SJSA1 (cell line): Measurements from ENCODE around the gene PSMA8. TPM values are rescaled to one million over a fixed set of nuclear protein-coding genes. Genes with fewer than 3 reads are reported as not detected.
"Not testable (repeated sequence)": the region's sequence is repeated elsewhere in the genome, so short reads cannot be mapped to it uniquely, and the experiment has no call there.

Source experiments
- DNase-seq, 2 experiments: peaks; one replicate each; pipeline ENCODE4 v3.0.0-alpha.2; 2015 to 2020; ENCODE audit warnings: low spot score in 2 of 2, low read depth in 1 of 2
- H3K27ac ChIP-seq: fragments of 250-450 bp; sonication (Bioruptor Pico); 2 replicates; pipeline ENCODE4 v1.5.1; 2020; ENCODE audit warnings: mild to moderate bottlenecking, moderate library complexity
- H3K27me3 ChIP-seq: fragments of 250-450 bp; sonication (Bioruptor Pico); replicated peaks from 2 replicates; pipeline ENCODE4 v1.5.1; 2020; ENCODE audit warnings: mild to moderate bottlenecking, moderate library complexity
- H3K36me3 ChIP-seq: fragments of 250-450 bp; sonication (Bioruptor Pico); 2 replicates; pipeline ENCODE4 v1.5.1; 2020; ENCODE audit warnings: mild to moderate bottlenecking
- H3K4me1 ChIP-seq: fragments of 250-450 bp; sonication (Bioruptor Pico); replicated peaks from 2 replicates; pipeline ENCODE4 v1.6.1; 2021; ENCODE audit warnings: mild to moderate bottlenecking
- H3K4me3 ChIP-seq: fragments of 250-450 bp; sonication (Bioruptor Pico); 2 replicates; pipeline ENCODE4 v1.5.1; 2020; ENCODE audit warnings: mild to moderate bottlenecking
- H3K9me3 ChIP-seq: fragments of 250-450 bp; sonication (Bioruptor Pico); replicated peaks from 2 replicates; pipeline ENCODE4 v1.5.1; 2020; ENCODE audit warnings: mild to moderate bottlenecking
- total RNA-seq: library from RNA; depleted of rRNA; stranded (reverse); fragments of >200 nt; shearing (Covaris generic); gene quantifications from 2 replicates; pipeline ENCODE4 v1.2.3, GENCODE V29; 2014

The PSMA8 gene
- total RNA-seq, 1 experiment from 2014 or later: not detected

DNA sequence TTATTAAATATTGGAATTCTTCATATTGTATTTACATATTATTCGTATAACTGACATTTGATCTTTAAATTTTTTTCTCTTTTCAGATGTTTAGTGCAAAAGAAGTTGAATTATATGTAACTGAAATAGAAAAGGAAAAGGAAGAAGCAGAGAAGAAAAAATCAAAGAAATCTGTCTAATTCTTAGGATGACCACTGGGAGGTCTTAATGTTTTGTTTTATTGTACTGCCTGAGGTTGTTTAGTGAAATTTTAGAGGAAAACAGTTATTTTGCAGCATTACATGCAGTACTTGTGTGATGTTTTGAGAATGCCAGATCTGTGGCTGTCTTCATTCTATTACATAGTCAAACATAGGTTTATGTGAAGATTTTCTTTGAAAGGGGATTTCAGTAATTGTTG lies 58.6 kb downstream of the PSMA8 start:
- Histone ChIP-seq H3K27ac (no peak overlapping the region), H3K4me3 (no peak overlapping the region), H3K36me3 (no peaks in the 10 kb centered on the region), H3K27me3 (no peaks in the 10 kb centered on the region), H3K4me1 (no peaks in the 10 kb centered on the region), H3K9me3 (no peaks in the 10 kb centered on the region)
- no peak for DNase-seq

DNA sequence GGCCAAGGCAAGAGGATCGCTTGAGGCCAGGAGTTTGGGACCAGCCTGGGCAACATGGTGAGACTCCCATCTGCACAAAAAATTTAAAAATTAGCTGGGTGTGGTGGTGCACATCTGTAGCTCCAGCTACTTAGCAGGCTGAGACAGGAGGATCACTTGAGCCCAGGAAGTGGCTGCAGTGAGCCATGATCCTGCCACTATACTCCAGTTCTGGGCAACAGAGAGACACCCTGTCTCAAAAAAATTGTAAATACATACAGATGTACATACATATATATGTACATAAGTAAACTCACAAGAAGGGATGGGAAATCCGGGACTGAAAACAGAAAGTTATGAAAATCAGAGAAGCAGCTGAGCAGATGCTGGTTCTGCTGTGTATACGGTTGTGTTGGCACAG lies 62.9 kb downstream of the PSMA8 start:
- Histone ChIP-seq H3K9me3 (no peaks in the 10 kb centered on the region), H3K4me1 (no peaks in the 10 kb centered on the region), H3K36me3 (no peaks in the 10 kb centered on the region), H3K4me3 (no peak overlapping the region), H3K27me3 (no peaks in the 10 kb centered on the region), H3K27ac (no peak overlapping the region)
- DNase-seq: no peak

DNA sequence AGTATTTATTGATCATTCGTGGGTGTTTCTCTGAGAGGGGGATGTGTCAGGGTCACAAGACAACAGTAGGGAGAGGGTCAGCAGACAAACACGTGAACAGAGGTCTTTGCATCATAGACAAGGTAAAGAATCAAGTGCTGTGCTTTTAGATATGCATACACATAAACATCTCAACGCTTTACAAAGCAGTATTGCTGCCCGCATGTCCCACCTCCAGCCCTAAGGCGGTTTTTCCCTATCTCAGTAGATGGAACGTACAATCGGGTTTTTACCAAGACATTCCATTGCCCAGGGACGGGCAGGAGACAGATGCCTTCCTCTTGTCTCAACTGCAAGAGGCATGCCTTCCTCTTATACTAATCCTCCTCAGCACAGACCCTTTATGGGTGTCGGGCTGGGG lies 68.3 kb downstream of the PSMA8 start:
- not testable (repeated sequence) for H3K27me3 ChIP-seq, DNase-seq, H3K27ac ChIP-seq, H3K36me3 ChIP-seq, H3K4me1 ChIP-seq, H3K9me3 ChIP-seq, H3K4me3 ChIP-seq

DNA sequence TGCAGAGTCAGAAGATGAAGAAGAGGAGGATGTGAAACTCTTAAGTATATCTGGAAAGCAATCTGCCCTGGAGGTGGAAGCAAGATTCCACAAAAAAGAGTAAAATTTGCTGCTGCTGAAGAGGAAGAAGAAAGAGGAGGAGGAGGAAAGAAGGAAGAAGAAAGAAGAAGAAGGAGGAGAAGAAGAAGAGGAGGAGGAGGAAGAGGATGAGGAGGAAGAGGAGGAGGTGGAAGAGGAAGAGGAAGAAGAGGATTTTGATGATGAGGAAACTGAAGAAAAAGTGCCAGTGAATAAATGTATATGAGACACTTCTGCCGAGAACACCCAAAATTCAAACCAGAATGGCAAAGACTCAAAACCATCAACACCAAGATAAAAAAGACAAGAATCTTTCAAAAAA lies 71.6 kb downstream of the PSMA8 start:
- H3K9me3 ChIP-seq: no peaks in the 10 kb centered on the region
- H3K27me3 ChIP-seq: no peaks in the 10 kb centered on the region
- no peak overlapping the region for H3K4me3 ChIP-seq
- no peak overlapping the region for H3K27ac ChIP-seq
- no peak for DNase-seq
- H3K36me3 ChIP-seq: no peaks in the 10 kb centered on the region
- H3K4me1 ChIP-seq: no peaks in the 10 kb centered on the region

DNA sequence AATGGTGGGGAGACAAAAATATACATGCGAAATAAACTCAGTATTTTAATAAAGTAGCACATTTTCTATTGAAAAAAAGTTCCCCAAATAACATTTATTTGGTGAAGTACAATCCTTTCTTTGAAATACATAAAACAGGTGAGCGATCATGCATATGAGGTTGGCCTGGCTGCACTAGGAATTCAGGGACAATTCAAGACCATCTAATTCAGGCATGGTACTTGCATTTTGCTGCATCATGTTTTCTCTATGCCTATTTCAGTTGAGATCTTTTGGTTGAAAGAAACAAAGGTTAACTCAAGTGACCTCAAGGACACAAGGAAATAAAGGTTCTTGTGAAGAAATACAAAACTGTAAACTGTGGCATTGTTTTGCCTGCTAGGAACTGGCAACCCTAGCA lies 72.8 kb downstream of the PSMA8 start:
- Histone ChIP-seq H3K9me3 (no peaks in the 10 kb centered on the region), H3K36me3 (no peaks in the 10 kb centered on the region), H3K4me3 (no peak overlapping the region), H3K4me1 (no peaks in the 10 kb centered on the region), H3K27me3 (no peaks in the 10 kb centered on the region), H3K27ac (no peak overlapping the region)
- DNase-seq: no peak

DNA sequence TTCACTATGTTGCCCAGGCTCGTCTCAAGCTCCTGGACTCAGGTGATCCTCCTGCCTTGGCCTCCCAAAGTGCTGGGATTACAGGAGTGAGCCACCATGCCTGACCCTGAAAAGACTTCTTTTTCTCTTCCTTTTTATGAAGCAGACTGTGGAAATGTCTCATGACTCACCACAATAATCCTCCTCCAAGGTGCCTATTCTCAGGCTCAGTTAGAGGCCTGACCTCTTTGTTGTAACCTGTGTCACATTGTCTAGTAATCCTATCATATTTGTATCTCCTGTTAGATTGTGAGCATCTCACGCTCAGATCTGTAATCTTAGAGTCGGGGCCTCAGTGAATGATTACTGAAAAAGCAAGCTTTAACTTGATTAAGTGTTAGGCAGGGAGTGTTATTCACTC lies 74.3 kb downstream of the PSMA8 start:
- Histone ChIP-seq H3K4me1 (no peaks in the 10 kb centered on the region), H3K27me3 (no peaks in the 10 kb centered on the region), H3K27ac (no peak overlapping the region), H3K4me3 (no peak overlapping the region), H3K36me3 (no peaks in the 10 kb centered on the region), H3K9me3 (no peaks in the 10 kb centered on the region)
- no peak for DNase-seq

DNA sequence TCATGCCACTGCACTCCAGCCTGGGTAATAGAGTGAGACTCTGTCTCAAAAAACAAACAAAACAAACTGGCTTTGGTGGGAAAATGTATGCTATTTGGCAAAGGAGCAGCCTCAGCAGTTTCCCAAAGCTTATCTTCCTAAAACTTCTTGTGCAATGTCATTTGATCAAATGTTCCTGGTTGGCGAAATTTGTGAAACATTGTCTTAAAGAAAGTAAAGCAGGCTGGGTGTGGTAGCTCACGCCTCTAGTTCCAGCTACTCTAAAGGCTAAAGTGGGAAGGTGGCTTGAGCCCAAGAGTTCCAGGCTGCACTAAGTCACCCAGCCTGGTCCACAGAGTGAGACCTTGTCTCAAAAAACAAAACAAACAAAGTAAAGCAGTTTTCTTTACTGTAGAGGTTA lies 75.3 kb downstream of the PSMA8 start:
- Histone ChIP-seq H3K27me3 (no peaks in the 10 kb centered on the region), H3K4me1 (no peaks in the 10 kb centered on the region), H3K36me3 (no peaks in the 10 kb centered on the region), H3K4me3 (no peak overlapping the region), H3K27ac (no peak overlapping the region), H3K9me3 (no peaks in the 10 kb centered on the region)
- no peak for DNase-seq

DNA sequence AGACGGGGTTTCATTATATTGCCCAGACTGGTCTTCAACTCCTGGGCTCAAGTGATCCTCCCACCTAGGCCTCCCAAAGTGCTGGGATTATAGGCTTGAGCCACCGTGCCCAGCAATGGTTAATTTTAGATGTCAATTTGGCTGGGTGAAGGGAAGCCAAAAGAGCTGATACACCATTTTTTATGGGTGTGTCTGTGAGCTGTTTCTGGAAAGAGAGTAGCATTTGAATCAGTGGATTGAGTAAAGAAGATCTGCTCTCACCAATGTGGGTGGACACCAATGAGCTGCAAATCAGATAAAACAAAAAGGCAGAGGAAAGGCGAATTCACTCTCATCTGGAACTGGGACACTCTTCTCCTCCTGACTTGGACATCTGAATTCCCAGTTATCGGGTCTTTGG lies 76.5 kb downstream of the PSMA8 start:
- Histone ChIP-seq H3K27me3 (no peaks in the 10 kb centered on the region), H3K36me3 (no peaks in the 10 kb centered on the region), H3K9me3 (no peaks in the 10 kb centered on the region), H3K4me3 (no peak overlapping the region), H3K27ac (no peak overlapping the region), H3K4me1 (no peaks in the 10 kb centered on the region)
- no peak for DNase-seq

DNA sequence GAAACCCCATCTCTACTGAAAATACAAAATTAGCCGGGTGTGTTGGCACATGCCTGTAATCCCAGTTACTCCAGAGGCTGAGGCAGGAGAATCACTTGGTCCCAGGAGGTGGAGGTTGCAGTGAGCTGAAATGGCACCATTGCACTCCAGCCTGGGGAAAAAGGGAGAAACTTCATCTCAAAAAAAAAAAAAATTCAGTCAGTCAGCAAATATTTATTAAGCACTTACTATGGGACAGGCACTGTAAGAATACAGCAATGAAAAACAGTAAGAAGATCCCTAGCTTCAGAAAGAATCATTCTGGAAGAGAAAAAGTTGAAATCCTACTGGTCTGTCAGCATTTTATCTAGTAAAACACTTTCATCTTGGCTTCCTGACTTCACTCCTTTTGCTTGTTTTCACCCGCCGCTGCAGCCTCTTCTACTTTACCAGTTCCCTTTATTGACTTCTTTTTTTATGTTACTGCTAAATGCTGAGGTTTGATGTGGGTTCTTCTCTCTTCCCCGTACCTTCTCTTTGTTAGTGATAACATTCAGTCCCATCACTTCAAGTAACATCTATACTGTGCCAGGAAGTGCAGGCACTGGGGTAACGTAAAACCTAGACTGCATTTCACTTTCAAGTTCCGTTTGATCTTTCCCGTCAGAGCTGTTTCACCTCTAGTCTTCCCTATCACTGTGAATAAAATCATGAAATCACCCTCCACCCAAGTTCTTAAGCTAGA lies 81.7 kb downstream of the PSMA8 start:
- no peaks in the 10 kb centered on the region for H3K36me3 ChIP-seq
- H3K27me3 ChIP-seq: no peaks in the 10 kb centered on the region
- no peak for DNase-seq
- no peaks in the 10 kb centered on the region for H3K4me1 ChIP-seq
- H3K4me3 ChIP-seq: no peak overlapping the region
- no peaks in the 10 kb centered on the region for H3K9me3 ChIP-seq
- H3K27ac ChIP-seq: no peak overlapping the region

DNA sequence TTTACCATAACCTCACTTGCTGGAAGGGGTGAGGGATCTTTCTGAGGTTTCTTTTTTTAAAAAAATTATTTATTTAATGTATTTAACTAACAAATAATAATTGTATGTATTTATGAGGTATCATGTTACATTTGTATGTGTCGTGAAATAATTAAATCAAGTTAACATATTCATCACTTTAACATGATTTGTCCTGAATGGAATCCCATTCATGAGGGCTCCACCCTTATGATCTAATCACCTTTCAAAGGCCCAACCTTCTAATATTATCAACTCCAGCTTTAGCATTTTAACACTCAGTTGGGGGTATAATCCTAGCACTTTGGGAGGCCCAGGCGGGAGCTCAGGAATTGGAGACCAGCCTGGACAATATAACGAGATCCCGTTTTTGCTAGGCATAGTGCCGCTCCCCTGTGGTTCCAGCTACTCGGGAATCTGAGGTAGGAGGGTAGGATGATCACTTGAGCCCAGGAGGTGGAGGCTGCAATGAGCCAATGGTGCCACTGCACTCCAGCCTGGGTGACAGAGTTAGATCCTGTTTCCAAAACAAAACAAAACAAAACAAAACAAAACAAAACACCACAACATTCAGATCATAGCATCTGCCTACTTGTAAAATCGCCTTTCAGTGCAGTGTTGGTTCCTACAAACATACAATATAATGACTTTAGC lies 91.5 kb downstream of the PSMA8 start:
- H3K27me3 ChIP-seq: no peaks in the 10 kb centered on the region
- DNase-seq: no peak
- H3K27ac ChIP-seq: no peak overlapping the region
- 0 out of 2 replicates have a peak, but pooled peaks cover 3% of the 10 kb centered on the region for H3K36me3 ChIP-seq
- no peaks in the 10 kb centered on the region for H3K9me3 ChIP-seq
- H3K4me3 ChIP-seq: no peak overlapping the region
- H3K4me1 ChIP-seq: 0 out of 2 replicates have a peak, but pooled peaks cover 6% of the 10 kb centered on the region

DNA sequence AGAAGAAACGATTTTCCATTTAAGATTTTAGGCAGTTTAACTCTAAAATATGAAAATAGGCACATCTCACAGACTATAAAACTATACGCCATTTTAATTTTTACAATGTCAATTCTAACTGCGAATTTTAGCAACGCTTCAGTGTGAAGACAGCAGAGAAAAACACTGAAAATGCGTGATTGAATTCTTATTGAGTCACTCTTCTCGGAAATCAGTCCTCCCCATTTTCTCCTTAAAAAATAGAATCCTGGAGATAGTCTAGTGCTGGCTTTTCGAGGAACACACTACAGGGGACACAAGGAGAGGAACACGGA lies 92.2 kb downstream of the PSMA8 start:
- DNase-seq: no peak
- 0 out of 2 replicates have a peak, but pooled peaks cover 6% of the 10 kb centered on the region for H3K4me1 ChIP-seq
- H3K27ac ChIP-seq: no peak overlapping the region
- H3K4me3 ChIP-seq: peak overlapping the region; percentile 65
- 0 out of 2 replicates have a peak, but pooled peaks cover 3% of the 10 kb centered on the region for H3K36me3 ChIP-seq
- no peaks in the 10 kb centered on the region for H3K27me3 ChIP-seq
- H3K9me3 ChIP-seq: no peaks in the 10 kb centered on the region

DNA sequence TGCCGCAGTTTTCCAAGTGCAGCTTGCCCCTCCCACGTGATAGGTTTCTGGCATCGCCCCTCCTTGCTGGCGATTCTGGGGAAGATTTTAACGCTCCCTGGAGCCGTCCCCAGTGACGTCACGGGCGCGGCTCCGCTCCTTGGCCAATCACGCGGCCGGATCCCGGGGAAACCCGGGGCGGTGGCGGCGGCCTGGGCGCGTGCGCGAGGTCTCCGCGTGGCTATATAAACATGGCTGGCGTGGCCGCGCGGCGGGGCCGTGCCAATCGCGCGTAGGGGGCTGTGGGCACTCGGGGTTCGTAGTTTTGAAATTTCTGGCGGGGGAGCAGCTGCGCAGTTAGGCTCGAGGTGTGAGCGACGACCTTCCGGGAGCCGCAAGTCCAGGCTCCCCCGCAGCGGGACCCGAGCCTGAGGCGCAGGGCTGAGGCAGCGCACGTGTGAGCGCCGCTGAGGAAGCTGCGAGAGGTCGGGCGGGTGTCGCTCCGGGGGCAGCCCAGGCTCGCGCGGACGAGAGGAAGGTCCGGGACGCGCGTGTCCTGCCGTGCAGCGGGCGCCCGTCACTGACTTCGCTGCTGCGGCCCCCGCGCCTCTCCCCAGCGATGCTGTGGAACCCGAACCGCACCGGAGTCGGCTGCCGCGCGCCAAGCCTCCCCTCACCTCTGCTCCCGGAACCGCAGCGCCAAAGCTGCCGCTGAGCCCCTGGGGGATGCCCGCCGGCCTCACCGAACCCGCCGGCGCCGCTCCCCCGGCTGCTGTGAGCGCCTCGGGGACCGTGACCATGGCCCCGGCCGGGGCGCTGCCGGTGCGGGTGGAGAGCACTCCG lies 92.8 kb downstream of the PSMA8 start, which contains the start of gene TAF4B:
TAF4B (plus strand) TSS at position 217 of the 822 bp plus-strand sequence; CDS start at position 706, 489 bp downstream.
- Histone ChIP-seq H3K4me3 (peak within 1 kb of the TSS; percentile 65), H3K27ac (peak within 1 kb of the TSS; percentile 24; the same call in 1 of the 2 replicates), H3K36me3 (0 out of 2 replicates have a peak, but pooled peaks cover 3% of the 10 kb centered on the region), H3K9me3 (no peaks in the 10 kb centered on the region), H3K27me3 (no peaks in the 10 kb centered on the region), H3K4me1 (0 out of 2 replicates have a peak, but pooled peaks cover 6% of the 10 kb centered on the region)
- peak; percentile 87 to 89 for DNase-seq

DNA sequence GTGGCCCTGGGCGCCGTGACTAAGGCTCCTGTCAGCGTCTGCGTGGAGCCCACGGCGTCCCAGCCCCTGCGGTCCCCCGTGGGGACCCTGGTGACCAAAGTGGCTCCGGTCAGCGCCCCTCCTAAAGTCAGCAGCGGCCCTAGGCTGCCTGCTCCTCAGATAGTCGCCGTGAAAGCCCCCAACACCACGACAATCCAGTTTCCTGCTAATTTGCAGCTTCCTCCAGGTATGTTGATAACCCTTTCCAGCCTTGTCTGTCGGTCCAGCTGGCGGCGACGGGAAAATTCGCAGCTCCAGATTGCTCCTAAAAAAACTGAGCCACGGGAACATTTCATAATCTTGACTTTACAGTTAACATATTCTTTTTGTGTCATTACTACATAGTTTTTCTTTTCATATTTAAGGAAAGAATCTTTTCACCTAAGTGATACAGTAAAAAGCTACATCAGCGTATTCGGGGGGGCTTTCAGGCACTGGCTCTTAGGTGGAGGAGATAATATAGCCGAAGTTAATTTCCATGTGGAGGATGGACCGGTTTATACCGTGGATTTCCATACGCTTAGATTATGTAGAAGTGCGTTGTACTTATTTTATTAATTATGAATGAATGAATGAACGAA lies 93.5 kb downstream of the PSMA8 start:
- Histone ChIP-seq H3K9me3 (no peaks in the 10 kb centered on the region), H3K27ac (peak overlapping the region; percentile 24; the same call in 1 of the 2 replicates), H3K4me1 (0 out of 2 replicates have a peak, but pooled peaks cover 6% of the 10 kb centered on the region), H3K36me3 (0 out of 2 replicates have a peak, but pooled peaks cover 3% of the 10 kb centered on the region), H3K27me3 (no peaks in the 10 kb centered on the region), H3K4me3 (peak overlapping the region; percentile 65)
- DNase-seq: no peak
